ENCODE data around the gene FAM13A. TPM values are rescaled to one million over a fixed set of nuclear protein-coding genes. Genes with fewer than 3 reads are reported as not detected.

The FAM13A gene
- total RNA-seq, 1 donor from 2014 or later: 32.2 TPM

- Histone ChIP-seq H3K4me3 (no peak overlapping the region), H3K27ac (no peak overlapping the region), H3K9me3 (no peaks in the 10 kb centered on the region), H3K4me1 (no peaks in the 10 kb centered on the region), H3K27me3 (no peaks in the 10 kb centered on the region), H3K36me3 (no peaks in the 10 kb centered on the region)
- no peak for DNase-seq (ENCODE audit: extremely low spot score in 2 of 2)
- no peak for TF ChIP-seq POLR2AphosphoS5 (IDR thresholded peaks at IDR 0.05; ENCODE audit: insufficient read depth in 1 of 2, low read depth in 1 of 2)
- no peak for TF ChIP-seq POLR2A (IDR thresholded peaks at IDR 0.05)
- TF ChIP-seq, protein P1, sequence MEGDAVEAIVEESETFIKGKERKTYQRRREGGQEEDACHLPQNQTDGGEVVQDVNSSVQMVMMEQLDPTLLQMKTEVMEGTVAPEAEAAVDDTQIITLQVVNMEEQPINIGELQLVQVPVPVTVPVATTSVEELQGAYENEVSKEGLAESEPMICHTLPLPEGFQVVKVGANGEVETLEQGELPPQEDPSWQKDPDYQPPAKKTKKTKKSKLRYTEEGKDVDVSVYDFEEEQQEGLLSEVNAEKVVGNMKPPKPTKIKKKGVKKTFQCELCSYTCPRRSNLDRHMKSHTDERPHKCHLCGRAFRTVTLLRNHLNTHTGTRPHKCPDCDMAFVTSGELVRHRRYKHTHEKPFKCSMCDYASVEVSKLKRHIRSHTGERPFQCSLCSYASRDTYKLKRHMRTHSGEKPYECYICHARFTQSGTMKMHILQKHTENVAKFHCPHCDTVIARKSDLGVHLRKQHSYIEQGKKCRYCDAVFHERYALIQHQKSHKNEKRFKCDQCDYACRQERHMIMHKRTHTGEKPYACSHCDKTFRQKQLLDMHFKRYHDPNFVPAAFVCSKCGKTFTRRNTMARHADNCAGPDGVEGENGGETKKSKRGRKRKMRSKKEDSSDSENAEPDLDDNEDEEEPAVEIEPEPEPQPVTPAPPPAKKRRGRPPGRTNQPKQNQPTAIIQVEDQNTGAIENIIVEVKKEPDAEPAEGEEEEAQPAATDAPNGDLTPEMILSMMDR (IDR thresholded peaks at IDR 0.05): no peak
- intact Hi-C loops (cut with DNase I): no loop called here
These were observed 89.1 kb downstream of the FAM13A start for GRCh38 chr4:88967883-88968331.

DNA sequence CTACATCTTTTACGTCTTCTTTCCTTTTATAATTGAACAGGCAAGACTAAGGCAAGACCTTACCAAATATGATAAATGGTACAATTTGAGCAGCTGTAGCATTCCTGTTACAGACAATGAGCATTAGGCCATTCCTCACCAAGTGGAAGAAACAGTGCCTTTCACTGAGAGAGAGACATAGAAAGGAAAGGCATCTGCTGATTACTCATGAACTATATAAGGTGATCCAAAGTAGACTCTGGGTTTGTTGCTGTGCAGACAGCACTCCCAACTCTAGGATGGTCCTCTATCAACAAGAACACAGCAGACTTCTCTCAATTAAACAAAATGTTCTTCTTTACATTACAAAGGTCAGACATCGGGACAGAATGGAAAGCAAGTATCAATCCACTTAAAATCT, 91.9 kb downstream of the FAM13A start:
- H3K27me3 ChIP-seq: no peaks in the 10 kb centered on the region
- H3K36me3 ChIP-seq: no peaks in the 10 kb centered on the region
- no peak overlapping the region for H3K4me3 ChIP-seq
- DNase-seq (ENCODE audit: extremely low spot score in 2 of 2): no peak
- no peak overlapping the region for H3K27ac ChIP-seq
- H3K9me3 ChIP-seq: no peaks in the 10 kb centered on the region
- intact Hi-C loops (cut with DNase I): no loop called here
- no peaks in the 10 kb centered on the region for H3K4me1 ChIP-seq
- TF ChIP-seq, protein P1 (IDR thresholded peaks at IDR 0.05): no peak
- TF ChIP-seq POLR2A (IDR thresholded peaks at IDR 0.05) (no peak), POLR2AphosphoS5 (IDR thresholded peaks at IDR 0.05; ENCODE audit: insufficient read depth in 1 of 2, low read depth in 1 of 2) (no peak)

- Histone ChIP-seq H3K9me3 (no peaks in the 10 kb centered on the region), H3K36me3 (no peaks in the 10 kb centered on the region), H3K27ac (peak overlapping the region; percentile 59), H3K27me3 (no peaks in the 10 kb centered on the region), H3K4me3 (no peak overlapping the region), H3K4me1 (no peaks in the 10 kb centered on the region)
- no peak for DNase-seq (ENCODE audit: extremely low spot score in 2 of 2)
- intact Hi-C loops (cut with DNase I): no loop called here
- TF ChIP-seq POLR2AphosphoS5 (IDR thresholded peaks at IDR 0.05; ENCODE audit: insufficient read depth in 1 of 2, low read depth in 1 of 2) (no peak), POLR2A (IDR thresholded peaks at IDR 0.05) (no peak)
- TF ChIP-seq, protein P1 (IDR thresholded peaks at IDR 0.05): no peak
These were observed 92.5 kb downstream of the FAM13A start for GRCh38 chr4:88964450-88964849.

DNA sequence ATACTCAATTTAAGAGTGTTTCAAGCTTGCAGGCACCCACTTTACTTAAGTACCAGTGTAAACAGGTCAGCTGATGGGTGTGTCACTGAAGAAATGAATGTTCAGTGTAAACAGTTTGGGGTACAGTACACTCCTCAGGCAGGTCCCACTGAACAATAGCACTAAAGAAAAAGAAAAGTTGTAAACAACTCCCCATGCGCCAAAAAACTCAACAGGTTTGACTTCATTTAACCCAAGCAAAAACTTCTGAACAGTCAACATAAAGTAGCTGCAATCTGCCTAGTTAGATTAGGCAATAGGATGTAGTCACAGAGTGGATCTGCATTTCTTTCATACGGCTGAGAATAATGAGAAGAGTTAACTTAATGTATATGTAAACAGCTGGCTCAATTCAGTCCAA, 93.2 kb downstream of the FAM13A start:
- no peak overlapping the region for H3K4me3 ChIP-seq
- no peak for DNase-seq (ENCODE audit: extremely low spot score in 2 of 2)
- intact Hi-C loops (cut with DNase I): no loop called here
- no peaks in the 10 kb centered on the region for H3K4me1 ChIP-seq
- no peaks in the 10 kb centered on the region for H3K27me3 ChIP-seq
- TF ChIP-seq POLR2A (IDR thresholded peaks at IDR 0.05): no peak
- peak in 1 of 2 donors; percentile 67 for TF ChIP-seq POLR2AphosphoS5 (IDR thresholded peaks at IDR 0.05; ENCODE audit: insufficient read depth in 1 of 2, low read depth in 1 of 2)
- H3K36me3 ChIP-seq: no peaks in the 10 kb centered on the region
- H3K27ac ChIP-seq: peak overlapping the region; percentile 59
- H3K9me3 ChIP-seq: no peaks in the 10 kb centered on the region

DNA sequence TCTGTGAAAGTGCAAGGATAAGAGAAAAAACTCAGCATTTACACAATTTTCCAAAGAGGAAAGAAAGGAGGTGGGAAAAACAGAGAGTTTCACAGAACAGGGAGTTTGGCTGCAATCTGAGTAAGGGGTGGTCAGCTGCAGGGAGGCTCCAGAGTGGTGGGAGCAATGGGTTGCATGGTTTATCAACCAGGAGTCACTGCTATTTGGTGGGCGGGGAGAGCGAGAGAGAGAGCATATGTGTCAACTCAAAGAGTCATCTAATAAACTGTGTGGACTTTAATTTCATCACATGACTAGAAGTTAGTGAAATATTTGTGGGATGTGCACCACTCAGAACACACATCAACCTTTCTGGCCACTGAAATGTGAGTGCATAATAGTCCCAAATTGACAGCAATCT, 94.6 kb downstream of the FAM13A start:
- H3K36me3 ChIP-seq: no peaks in the 10 kb centered on the region

More for the DNA sequence above, 94.6 kb downstream of the FAM13A start:
- Histone ChIP-seq H3K4me3 (no peak overlapping the region), H3K4me1 (no peaks in the 10 kb centered on the region), H3K9me3 (no peaks in the 10 kb centered on the region), H3K27me3 (no peaks in the 10 kb centered on the region), H3K27ac (no peak overlapping the region)
- TF ChIP-seq POLR2A (IDR thresholded peaks at IDR 0.05) (no peak), POLR2AphosphoS5 (IDR thresholded peaks at IDR 0.05; ENCODE audit: insufficient read depth in 1 of 2, low read depth in 1 of 2) (no peak)
- TF ChIP-seq, protein P1 (IDR thresholded peaks at IDR 0.05): no peak
- DNase-seq (ENCODE audit: extremely low spot score in 2 of 2): no peak
- intact Hi-C loops (cut with DNase I): no loop called here

Measured in vagina (tissue), 2 donors.